SU-DHL-6 (cell line): ENCODE data around the gene TDRD9.

Source experiments
- EZH2phosphoT487 ChIP-seq: fragments of 200-600 bp; sonication (generic), shearing (Covaris generic); conservative IDR thresholded peaks from 2 replicates; pipeline ENCODE4 v1.6.1; 2018; ENCODE audit warnings: mild to moderate bottlenecking, antibody characterized with exemption, low read length, moderate library complexity, mixed read lengths
- TF ChIP-seq, protein P1 (sequence below): fragments of 200-600 bp; sonication (generic); IDR thresholded peaks from one replicate; pipeline ENCODE4 v1.5.1; 2017; ENCODE audit warnings: antibody characterized with exemption, mild to moderate bottlenecking, low read length, moderate library complexity; ENCODE audit not compliant: insufficient read depth, poor library complexity, severe bottlenecking

DNA sequence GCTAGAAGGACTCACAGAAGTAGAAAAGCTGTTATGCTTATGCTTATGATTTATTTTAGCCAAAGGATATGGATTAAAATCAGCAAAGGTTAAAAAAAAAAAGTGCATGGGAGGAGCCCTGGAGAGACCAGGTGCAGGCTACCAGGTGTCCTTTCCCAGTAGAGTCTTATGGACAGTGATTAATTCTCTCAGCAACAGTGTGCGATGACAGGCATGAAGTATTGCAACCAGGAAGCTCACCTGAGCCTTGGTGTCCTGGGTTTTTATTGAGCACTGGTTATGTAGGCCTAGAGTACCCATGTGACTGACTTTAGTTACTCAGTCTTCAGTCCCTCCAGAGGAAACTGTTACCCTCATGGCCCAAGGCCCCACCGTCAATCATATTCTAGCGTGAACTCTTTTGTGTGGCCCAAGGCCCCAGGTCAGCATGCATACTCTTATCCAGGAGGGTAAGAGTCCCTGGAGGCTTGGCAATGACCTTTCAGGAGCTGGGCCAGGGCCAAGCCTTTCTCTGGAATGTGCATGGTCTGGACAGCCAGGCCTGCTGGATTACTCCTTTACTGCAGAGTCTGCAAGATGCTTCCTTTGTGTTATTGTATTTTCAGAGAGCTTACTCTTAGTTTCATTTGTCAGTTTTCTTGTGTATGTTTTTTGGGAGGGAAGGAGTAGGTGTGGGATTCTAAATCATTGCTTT lies 83.7 kb downstream of the TDRD9 start:
- TF ChIP-seq, protein P1, sequence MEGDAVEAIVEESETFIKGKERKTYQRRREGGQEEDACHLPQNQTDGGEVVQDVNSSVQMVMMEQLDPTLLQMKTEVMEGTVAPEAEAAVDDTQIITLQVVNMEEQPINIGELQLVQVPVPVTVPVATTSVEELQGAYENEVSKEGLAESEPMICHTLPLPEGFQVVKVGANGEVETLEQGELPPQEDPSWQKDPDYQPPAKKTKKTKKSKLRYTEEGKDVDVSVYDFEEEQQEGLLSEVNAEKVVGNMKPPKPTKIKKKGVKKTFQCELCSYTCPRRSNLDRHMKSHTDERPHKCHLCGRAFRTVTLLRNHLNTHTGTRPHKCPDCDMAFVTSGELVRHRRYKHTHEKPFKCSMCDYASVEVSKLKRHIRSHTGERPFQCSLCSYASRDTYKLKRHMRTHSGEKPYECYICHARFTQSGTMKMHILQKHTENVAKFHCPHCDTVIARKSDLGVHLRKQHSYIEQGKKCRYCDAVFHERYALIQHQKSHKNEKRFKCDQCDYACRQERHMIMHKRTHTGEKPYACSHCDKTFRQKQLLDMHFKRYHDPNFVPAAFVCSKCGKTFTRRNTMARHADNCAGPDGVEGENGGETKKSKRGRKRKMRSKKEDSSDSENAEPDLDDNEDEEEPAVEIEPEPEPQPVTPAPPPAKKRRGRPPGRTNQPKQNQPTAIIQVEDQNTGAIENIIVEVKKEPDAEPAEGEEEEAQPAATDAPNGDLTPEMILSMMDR: no peak
- TF ChIP-seq EZH2phosphoT487: no peak
